OCI-LY7 (cell line): ENCODE data around the gene CCDC174. TPM values are rescaled to one million over a fixed set of nuclear protein-coding genes. Genes with fewer than 3 reads are reported as not detected.

ENCODE experiments used
- BruUV-seq: library from RNA; stranded (reverse); fragments of 400-500 nt; replicated peaks from 2 replicates; lab custom pipeline; 2021; lab: Mats Ljungman, UMichigan
- CTCF ChIA-PET: fragments of 300-600 bp; sonication (Branson Sonifier 250); formaldehyde crosslinking; loops from one replicate; lab custom pipeline; 2022; ENCODE audit warnings: antibody characterized with exemption; ENCODE audit not compliant: unreplicated experiment; lab: Charles Lee
- POLR2A ChIA-PET: fragments of 300-600 bp; sonication (Branson Sonifier 250); formaldehyde crosslinking; loops from one replicate; lab custom pipeline; 2022; ENCODE audit warnings: antibody characterized with exemption; lab: Charles Lee
- DNase-seq: peaks from one replicate; pipeline ENCODE4 v3.0.0-alpha.2; 2015; ENCODE audit warnings: low spot score
- H2AFZ ChIP-seq: fragments of 200-600 bp; sonication (generic), shearing (Covaris generic); 2 replicates; pipeline ENCODE4 v1.6.1; 2014; ENCODE audit warnings: mild to moderate bottlenecking, antibody characterized with exemption, low read length, moderate library complexity
- H3K27ac ChIP-seq: fragments of 200-600 bp; sonication (generic); 2 replicates; pipeline ENCODE4 v1.5.1; 2014; ENCODE audit warnings: mixed run types, low read depth, mild to moderate bottlenecking, moderate library complexity, low read length, inconsistent platforms; ENCODE audit not compliant: poor library complexity, severe bottlenecking
- H3K36me3 ChIP-seq: fragments of 200-600 bp; sonication (generic); 2 replicates; pipeline ENCODE4 v1.6.1; 2014; ENCODE audit warnings: mild to moderate bottlenecking, antibody characterized with exemption, low read length, moderate library complexity, mixed read lengths; ENCODE audit not compliant: insufficient read depth
- H3K4me1 ChIP-seq: fragments of 200-600 bp; sonication (generic); 2 replicates; pipeline ENCODE4 v1.5.1; 2014; ENCODE audit warnings: mild to moderate bottlenecking, low read length; ENCODE audit not compliant: insufficient read depth, poor library complexity, severe bottlenecking
- H3K4me2 ChIP-seq: fragments of 200-600 bp; sonication (generic); 2 replicates; pipeline ENCODE4 v1.6.1; 2014; ENCODE audit warnings: mild to moderate bottlenecking, low read length
- H3K4me3 ChIP-seq: fragments of 200-600 bp; sonication (generic); 2 replicates; pipeline ENCODE4 v1.5.1; 2014; ENCODE audit warnings: mild to moderate bottlenecking, low read depth, low read length; ENCODE audit not compliant: poor library complexity, severe bottlenecking
- H3K79me2 ChIP-seq: fragments of 200-600 bp; sonication (generic); 2 replicates; pipeline ENCODE4 v1.6.1; 2016; ENCODE audit warnings: low read depth, mild to moderate bottlenecking, low read length, moderate library complexity, mixed read lengths; ENCODE audit not compliant: insufficient read depth
- H3K9me2 ChIP-seq: fragments of 200-600 bp; sonication (generic); 2 replicates; pipeline ENCODE4 v1.6.1; 2016; ENCODE audit warnings: mild to moderate bottlenecking, low read length, mixed read lengths; ENCODE audit not compliant: insufficient read depth
- H3K9me3 ChIP-seq: fragments of 200-600 bp; sonication (generic); 2 replicates; pipeline ENCODE4 v1.6.1; 2014; ENCODE audit warnings: mild to moderate bottlenecking, mixed run types, low read length, mixed read lengths
- H4K20me1 ChIP-seq: fragments of 200-600 bp; sonication (generic); 2 replicates; pipeline ENCODE4 v1.6.1; 2014; ENCODE audit warnings: mild to moderate bottlenecking, antibody characterized with exemption, low read length, moderate library complexity, mixed read lengths; ENCODE audit not compliant: insufficient read depth
- CTCF ChIP-seq: fragments of 200-600 bp; sonication (generic); conservative IDR thresholded peaks from 2 replicates; pipeline ENCODE4 v1.5.1; 2014; ENCODE audit warnings: mild to moderate bottlenecking, antibody characterized with exemption, low read length, moderate library complexity, mixed read lengths
- EZH2phosphoT487 ChIP-seq: fragments of 200-600 bp; sonication (generic); IDR thresholded peaks from 2 replicates; pipeline ENCODE4 v1.6.1; 2018; ENCODE audit warnings: low read depth, borderline replicate concordance, mild to moderate bottlenecking, mixed run types, antibody characterized with exemption, low read length, moderate library complexity, mixed read lengths
- intact Hi-C: fragments of 100-400 bp; cut with micrococcal nuclease; formaldehyde crosslinking; loops from one replicate; pipeline ENCODE4 v1.10.0; 2022; ENCODE audit not compliant: unreplicated experiment
- total RNA-seq, 2 experiments: library from RNA; depleted of rRNA in 1 of 2; stranded (reverse); fragments of >200 nt in 1 of 2; shearing (Covaris generic) in 1 of 2; gene quantifications; 2 replicates each; pipeline ENCODE4 v1.2.3, GENCODE V29; 2014 to 2022

CCDC174 gene
- total RNA-seq, 2 experiments from 2014 or later = 11.2 to 22.7 TPM

GRCh38 chr3:14663396-14664135 lies 12.0 kb downstream of the CCDC174 start:
- no peak overlapping the region for H2AFZ ChIP-seq
- H3K9me2 ChIP-seq = no peaks in the 10 kb centered on the region
- H3K4me3 ChIP-seq = no peak overlapping the region
- no peaks in the 10 kb centered on the region for H3K79me2 ChIP-seq
- no peak overlapping the region for H3K4me2 ChIP-seq
- no peaks in the 10 kb centered on the region for H3K9me3 ChIP-seq
- ChIA-PET POLR2A (interaction anchor here (1.9 kb wide), 1 partner anchor 118 kb away, joined by 7 read pairs; no protein-coding TSS in a partner anchor), CTCF (no interaction called here)
- intact Hi-C loops = no loop called here
- no peaks in the 10 kb centered on the region for H4K20me1 ChIP-seq
- DNase-seq = no peak
- H3K4me1 ChIP-seq = no peaks in the 10 kb centered on the region
- H3K27ac ChIP-seq = no peak overlapping the region
- no peak for TF ChIP-seq CTCF
- BruUV-seq = no TSS peak
- H3K36me3 ChIP-seq = peaks cover 94% of the 10 kb centered on the region

GRCh38 chr3:14664170-14664569 lies 12.6 kb downstream of the CCDC174 start:
- no peak overlapping the region for H3K4me3 ChIP-seq
- no peak overlapping the region for H3K4me2 ChIP-seq
- no peaks in the 10 kb centered on the region for H3K4me1 ChIP-seq
- DNase-seq = no peak
- BruUV-seq = no TSS peak
- no peaks in the 10 kb centered on the region for H3K79me2 ChIP-seq
- H3K9me3 ChIP-seq = no peaks in the 10 kb centered on the region
- TF ChIP-seq EZH2phosphoT487 (no peak), CTCF (no peak)
- intact Hi-C loops = no loop called here
- peaks cover 94% of the 10 kb centered on the region for H3K36me3 ChIP-seq
- H4K20me1 ChIP-seq = no peaks in the 10 kb centered on the region
- ChIA-PET CTCF (no interaction called here), POLR2A (interaction anchor here (0.5 to 1.9 kb wide), 2 partner anchors 12 to 117 kb away, joined by 3 to 7 read pairs; partner anchors contain the start of gene CCDC174)
- H3K27ac ChIP-seq = no peak overlapping the region
- H3K9me2 ChIP-seq = no peaks in the 10 kb centered on the region
- no peak overlapping the region for H2AFZ ChIP-seq

GRCh38 chr3:14672588-14672987 lies 21.0 kb downstream of the CCDC174 start:
- intact Hi-C loops = no loop called here
- H3K4me2 ChIP-seq = no peak overlapping the region
- no peak for TF ChIP-seq CTCF

More at GRCh38 chr3:14672588-14672987, 21.0 kb downstream of the CCDC174 start:
- no peaks in the 10 kb centered on the region for H3K9me2 ChIP-seq
- BruUV-seq = no TSS peak
- H3K4me3 ChIP-seq = no peak overlapping the region
- ChIA-PET CTCF (interaction anchor here (5.7 kb wide), 1 partner anchor 108 kb away, joined by 29 read pairs; no protein-coding TSS in a partner anchor), POLR2A (interaction anchor here (0.6 to 5.8 kb wide), 2 partner anchors 107 to 116 kb away, joined by 3 to 49 read pairs; no protein-coding TSS in a partner anchor)
- no peak overlapping the region for H3K27ac ChIP-seq
- no peaks in the 10 kb centered on the region for H3K79me2 ChIP-seq
- H3K36me3 ChIP-seq = peaks cover 64% of the 10 kb centered on the region
- DNase-seq = no peak
- H2AFZ ChIP-seq = no peak overlapping the region
- peaks cover 3% of the 10 kb centered on the region for H3K4me1 ChIP-seq
- no peaks in the 10 kb centered on the region for H3K9me3 ChIP-seq
- H4K20me1 ChIP-seq = no peaks in the 10 kb centered on the region
